Skeletal muscle cell (primary cell): ENCODE data around the gene FMO2.

ENCODE experiments used
- DNase-seq: peaks from one replicate; pipeline ENCODE4 v3.0.0-alpha.2; 2010; ENCODE audit warnings: low read depth
- H3K4me3 ChIP-seq: 2 replicates; pipeline ENCODE4 v1.5.1; 2011; ENCODE audit warnings: low read depth, mild to moderate bottlenecking, control low read depth, low read length, moderate library complexity

The FMO2 gene

GRCh38 chr1:171250263-171250662 is 65.2 kb downstream of the FMO2 start:
- H3K4me3 ChIP-seq = no peak overlapping the region

GRCh38 chr1:171251042-171251951 is 66.2 kb downstream of the FMO2 start:
- DNase-seq = no peak

More at GRCh38 chr1:171250263-171250662, 65.2 kb downstream of the FMO2 start:
- no peak for DNase-seq

GRCh38 chr1:171251952-171252300 is 66.8 kb downstream of the FMO2 start:
- peak overlapping the region; percentile 60 for H3K4me3 ChIP-seq
- no peak for DNase-seq

More at GRCh38 chr1:171251042-171251951, 66.2 kb downstream of the FMO2 start:
- H3K4me3 ChIP-seq = peak overlapping the region; percentile 60

GRCh38 chr1:171252482-171252881 is 67.4 kb downstream of the FMO2 start:
- no peak overlapping the region for H3K4me3 ChIP-seq
- no peak for DNase-seq

GRCh38 chr1:171254859-171255258 is 69.8 kb downstream of the FMO2 start:
- H3K4me3 ChIP-seq = no peak overlapping the region
- no peak for DNase-seq

- no peak overlapping the region for H3K4me3 ChIP-seq
- DNase-seq = no peak
Measured at GRCh38 chr1:171256940-171257606, 72.0 kb downstream of the FMO2 start.

- no peak for DNase-seq
Measured at GRCh38 chr1:171257607-171258076, 72.5 kb downstream of the FMO2 start.

GRCh38 chr1:171258429-171258828 is 73.3 kb downstream of the FMO2 start:
- no peak for DNase-seq
- no peak overlapping the region for H3K4me3 ChIP-seq

More at GRCh38 chr1:171257607-171258076, 72.5 kb downstream of the FMO2 start:
- no peak overlapping the region for H3K4me3 ChIP-seq

- DNase-seq = no peak
- H3K4me3 ChIP-seq = no peak overlapping the region
Measured at GRCh38 chr1:171258943-171259342, 73.8 kb downstream of the FMO2 start.
